HPDE6-E6E7 (cell line): Measurements from ENCODE around the gene PEF1.
A peak's percentile ranks its signal among the peaks of the same experiment; 100 is the strongest.

Experiments
- DNase-seq: peaks from one replicate; pipeline ENCODE4 v3.0.0; 2011; ENCODE audit warnings: missing footprints; ENCODE audit errors: extremely low spot score

PEF1 gene

GRCh38 chr1:31653717-31654473, 9.2 kb upstream of the PEF1 start:
- no peak for DNase-seq

- DNase-seq: no peak
These were observed 8.3 kb upstream of the PEF1 start for GRCh38 chr1:31652891-31653499.

- no peak for DNase-seq
These were observed 7.1 kb upstream of the PEF1 start for GRCh38 chr1:31651766-31652165.

- DNase-seq: no peak
These were observed 6.4 kb upstream of the PEF1 start for GRCh38 chr1:31651089-31651420.

GRCh38 chr1:31650161-31651088, 5.7 kb upstream of the PEF1 start:
- no peak for DNase-seq

GRCh38 chr1:31648641-31649357, 4.1 kb upstream of the PEF1 start:
- no peak for DNase-seq

GRCh38 chr1:31648190-31648589, 3.5 kb upstream of the PEF1 start:
- DNase-seq: no peak

GRCh38 chr1:31647106-31647505, 2.4 kb upstream of the PEF1 start:
- no peak for DNase-seq

GRCh38 chr1:31646259-31646960, 1.7 kb upstream of the PEF1 start:
- no peak for DNase-seq

- no peak for DNase-seq
These were observed 545 bp upstream of the PEF1 start for GRCh38 chr1:31645274-31645568.

- no peak for DNase-seq
These were observed 608 bp downstream of the PEF1 start for GRCh38 chr1:31643976-31644559.

GRCh38 chr1:31642897-31643296, 1.8 kb downstream of the PEF1 start:
- DNase-seq: no peak

- DNase-seq: no peak
These were observed 2.3 kb downstream of the PEF1 start for GRCh38 chr1:31642366-31642765.

GRCh38 chr1:31640964-31641363, 3.7 kb downstream of the PEF1 start:
- no peak for DNase-seq

- DNase-seq: no peak
These were observed 4.5 kb downstream of the PEF1 start for GRCh38 chr1:31640179-31640578.

GRCh38 chr1:31639543-31639942, 5.1 kb downstream of the PEF1 start:
- DNase-seq: peak; percentile 64

GRCh38 chr1:31637915-31638673, 6.6 kb downstream of the PEF1 start:
- DNase-seq: peak; percentile 86

GRCh38 chr1:31633117-31633516, 11.6 kb downstream of the PEF1 start:
- no peak for DNase-seq

- DNase-seq: no peak
These were observed 12.0 kb downstream of the PEF1 start for GRCh38 chr1:31632649-31633048.

- DNase-seq: no peak
These were observed 15.6 kb downstream of the PEF1 start for GRCh38 chr1:31628931-31629556.
